IPS DF 4.7 (cell line): ENCODE results near the gene AUNIP.

Experiments
- DNase-seq: peaks from one replicate; pipeline ENCODE4 v3.0.0-alpha.2; 2013; ENCODE audit warnings: low spot score; ENCODE audit errors: extremely low read depth

AUNIP gene

DNA sequence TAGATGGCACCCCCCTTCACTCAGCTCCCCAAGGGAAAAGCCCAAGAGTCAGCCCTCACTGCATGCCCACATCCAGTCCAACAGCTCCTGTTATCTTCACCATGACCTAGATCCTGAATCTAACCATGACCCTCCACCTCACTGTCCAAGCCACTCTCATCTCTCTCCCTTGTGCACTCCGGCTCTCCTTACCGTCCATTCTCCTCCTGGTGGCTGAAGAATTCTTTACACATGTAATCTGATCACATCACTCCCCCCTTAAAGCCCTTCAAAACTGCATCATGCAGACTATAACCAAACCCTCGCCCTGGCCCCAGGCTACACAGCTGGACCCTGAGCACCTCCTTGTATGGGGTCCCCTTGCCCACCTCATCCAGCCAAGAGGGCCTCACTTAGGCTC is 30.2 kb upstream of the AUNIP start:
- DNase-seq = no peak

DNA sequence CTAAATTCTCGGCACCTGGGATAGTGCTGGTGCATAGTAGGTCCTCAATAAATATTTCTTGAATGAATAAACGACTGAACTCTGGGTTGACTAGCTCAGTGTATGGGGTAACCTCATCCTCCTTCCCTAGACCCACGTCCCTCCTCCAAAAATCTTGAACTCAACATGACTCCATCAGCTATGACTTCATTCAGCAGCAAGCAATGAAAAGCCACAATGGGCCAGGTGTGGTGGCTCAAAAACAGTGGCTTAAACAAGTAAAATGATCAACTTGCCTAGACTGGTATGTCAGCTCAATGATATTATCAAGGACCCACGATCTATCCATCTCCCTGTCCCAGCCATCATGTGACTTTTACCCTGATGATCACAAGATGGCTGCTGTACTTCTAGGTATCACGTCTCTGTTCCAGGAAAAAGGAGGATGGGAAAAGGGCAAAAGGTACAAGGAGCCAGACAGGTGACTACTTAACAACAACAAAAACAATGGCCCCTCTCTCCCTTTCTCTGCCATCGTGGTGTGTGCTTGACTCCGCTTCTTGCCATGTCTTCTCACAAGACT is 29.2 kb upstream of the AUNIP start:
- no peak for DNase-seq

GRCh38 chr1:25885602-25886001 is 26.3 kb upstream of the AUNIP start:
- no peak for DNase-seq

DNA sequence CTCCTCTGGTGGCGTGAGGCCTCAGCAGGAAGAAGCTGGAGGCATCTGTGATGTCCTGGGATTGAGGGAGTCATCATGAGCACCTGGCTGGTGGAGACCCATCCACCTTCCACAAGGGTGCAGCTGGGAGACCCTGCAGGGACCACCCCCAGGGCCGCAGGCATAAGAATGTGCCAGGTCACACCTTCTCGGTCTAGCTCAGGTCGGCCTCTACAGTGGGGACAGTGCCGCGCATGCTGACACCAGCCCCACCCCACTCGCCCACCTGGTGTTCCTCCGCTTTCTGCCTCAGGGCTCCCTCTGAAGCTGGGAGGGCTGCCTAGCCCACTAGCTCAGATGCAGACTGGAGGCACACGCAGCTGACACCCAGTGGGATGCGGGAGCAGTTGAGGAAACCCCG is 22.0 kb upstream of the AUNIP start:
- DNase-seq = no peak

- DNase-seq = no peak
Measured at GRCh38 chr1:25880518-25880917, 21.3 kb upstream of the AUNIP start.

DNA sequence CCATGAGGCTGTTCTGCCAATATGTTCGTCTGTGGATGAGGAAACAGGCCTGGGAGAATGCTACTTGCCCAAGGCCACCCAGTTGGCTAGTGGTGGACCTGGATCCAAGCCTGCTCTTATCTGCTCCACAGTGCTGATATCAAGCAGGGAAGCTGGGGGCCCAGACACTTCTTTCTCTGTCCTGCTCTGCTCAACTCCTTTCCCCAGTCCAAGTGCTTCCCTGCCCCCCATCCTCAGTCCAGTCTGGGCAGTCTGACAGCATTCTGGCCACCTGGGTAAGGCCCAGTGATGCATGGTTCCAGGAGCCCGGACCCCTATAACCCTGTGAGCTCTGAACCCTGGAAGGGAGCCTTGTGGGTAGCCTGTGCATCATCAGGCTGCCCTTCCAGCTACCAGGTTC is 20.4 kb upstream of the AUNIP start:
- no peak for DNase-seq

DNA sequence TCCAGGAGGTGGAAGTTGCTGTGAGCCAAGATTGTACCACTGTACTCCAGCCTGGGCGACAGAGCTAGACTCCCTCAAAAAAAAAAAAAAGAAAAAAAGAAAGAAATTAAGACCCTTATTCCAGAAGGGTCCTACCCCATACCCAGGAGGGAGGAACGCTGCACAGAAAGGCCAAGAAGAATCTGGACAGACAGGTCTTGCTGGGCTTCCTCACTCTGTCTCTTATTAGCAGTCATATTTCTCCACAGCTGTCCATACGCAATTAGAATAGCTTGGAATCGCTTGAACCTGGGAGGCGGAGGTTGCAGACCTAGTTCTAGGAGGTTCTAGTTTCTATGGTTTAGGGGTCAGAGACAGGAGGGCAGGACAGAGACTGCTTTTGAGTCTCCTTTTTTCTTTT is 19.4 kb upstream of the AUNIP start:
- DNase-seq = no peak

DNA sequence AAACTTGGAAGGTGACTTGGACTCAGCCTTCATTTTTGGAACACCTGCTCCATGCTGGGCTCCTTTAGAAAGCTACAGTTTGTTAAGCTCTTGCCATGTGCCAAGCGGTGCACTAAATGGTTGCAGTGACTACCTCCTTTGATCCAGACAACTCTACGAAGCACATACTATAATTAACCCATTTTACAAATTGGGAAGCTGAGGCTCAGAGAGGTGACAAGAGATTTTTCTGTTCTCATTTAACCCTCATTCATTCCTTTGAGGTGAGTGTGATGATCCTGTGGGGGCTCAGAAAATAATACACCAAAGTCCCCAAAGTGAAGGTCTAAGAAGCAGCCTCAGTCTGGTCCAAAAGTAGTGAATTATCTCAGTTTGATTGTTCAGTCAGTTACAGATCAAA is 17.9 kb upstream of the AUNIP start:
- no peak for DNase-seq

DNA sequence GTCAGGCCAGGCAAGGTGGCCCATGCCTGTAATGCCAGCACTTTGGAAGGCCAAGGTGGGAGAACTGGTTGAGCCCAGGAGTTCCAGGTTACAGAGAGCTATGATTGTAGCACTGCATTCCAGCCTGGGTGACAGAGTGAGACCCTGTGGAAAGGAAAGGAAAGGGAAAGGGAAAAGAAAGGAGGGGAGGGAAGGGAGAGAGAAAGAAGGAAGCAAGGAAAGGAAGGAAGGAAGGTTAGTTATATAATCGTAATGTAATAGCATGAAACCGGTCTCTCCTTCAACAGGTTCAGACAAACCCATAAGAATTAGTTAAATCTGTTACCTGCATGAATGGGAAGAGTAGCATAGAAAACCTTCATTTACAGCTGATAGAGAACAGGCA is 17.4 kb upstream of the AUNIP start:
- DNase-seq = no peak

DNA sequence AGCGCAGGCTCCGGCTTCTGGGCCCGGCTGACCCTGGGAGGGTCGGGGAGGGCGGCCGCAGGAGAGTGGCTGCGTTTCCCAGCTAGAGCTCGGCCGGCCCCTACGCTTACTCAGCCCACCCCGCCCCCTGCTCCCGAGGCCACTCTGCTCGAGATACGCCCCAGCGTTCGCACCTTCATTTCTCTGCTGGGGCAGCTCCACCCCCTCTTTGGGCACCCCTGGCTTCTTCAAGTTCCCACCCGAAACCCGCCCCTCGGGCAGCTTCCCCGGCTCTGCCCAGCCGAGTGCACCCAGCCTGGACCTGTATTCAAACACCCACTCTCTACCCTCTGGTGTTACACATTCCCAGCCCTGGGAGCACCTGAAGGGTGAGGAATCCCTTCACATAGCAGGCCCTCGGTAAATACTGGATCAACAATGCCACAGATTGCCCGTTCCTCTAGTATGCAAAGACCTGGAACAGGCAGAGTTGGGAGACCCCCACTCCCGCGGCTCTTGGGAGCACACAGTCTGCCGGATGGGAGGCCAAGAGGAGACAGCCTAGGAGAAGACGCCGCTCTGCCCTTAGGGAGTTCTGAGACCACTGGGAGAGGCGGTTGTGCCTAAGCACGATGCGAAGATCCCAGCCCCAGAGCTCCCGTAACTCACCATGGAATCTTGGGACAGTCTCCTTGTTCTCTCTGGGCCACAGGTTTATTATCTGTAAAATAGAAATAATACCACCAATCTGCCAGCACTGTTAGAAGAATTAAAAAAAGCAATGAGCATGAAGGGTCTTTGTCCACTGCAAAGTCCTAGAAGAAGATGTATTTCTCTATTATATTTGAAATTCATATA is 16.8 kb upstream of the AUNIP start:
- DNase-seq = no peak

GRCh38 chr1:25875154-25875855 is 16.0 kb upstream of the AUNIP start, which contains the start of gene PAQR7:
Gene PAQR7 (minus strand): TSS chr1:25875708. CDS start chr1:25863839, 11,869 bp downstream.
- no peak for DNase-seq

DNA sequence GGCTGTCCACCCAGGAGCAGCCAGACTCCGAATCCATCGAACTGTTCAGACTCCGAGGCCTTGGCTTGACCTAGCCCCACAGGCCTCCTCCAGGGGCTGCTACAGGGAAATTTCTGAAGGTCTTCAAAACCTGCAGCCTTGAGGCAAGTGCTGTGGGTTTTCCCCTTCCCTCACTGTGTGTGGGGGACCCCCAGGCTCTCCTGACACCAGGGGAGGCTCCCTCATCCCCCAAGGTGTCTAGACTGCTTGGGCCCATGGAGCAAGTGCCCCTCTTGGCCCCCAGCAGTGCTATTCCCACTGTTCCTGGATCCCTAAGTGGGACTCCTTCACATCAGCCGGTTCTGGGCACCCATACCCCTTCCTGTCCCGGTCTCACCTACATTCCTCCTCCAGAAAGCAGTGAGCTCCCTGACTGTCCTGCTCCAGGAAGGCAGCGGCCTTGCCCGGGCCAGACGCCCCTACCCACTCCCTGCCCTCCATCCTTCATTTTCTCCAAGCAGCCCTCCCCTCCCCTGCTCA is 15.4 kb upstream of the AUNIP start:
- no peak for DNase-seq

DNA sequence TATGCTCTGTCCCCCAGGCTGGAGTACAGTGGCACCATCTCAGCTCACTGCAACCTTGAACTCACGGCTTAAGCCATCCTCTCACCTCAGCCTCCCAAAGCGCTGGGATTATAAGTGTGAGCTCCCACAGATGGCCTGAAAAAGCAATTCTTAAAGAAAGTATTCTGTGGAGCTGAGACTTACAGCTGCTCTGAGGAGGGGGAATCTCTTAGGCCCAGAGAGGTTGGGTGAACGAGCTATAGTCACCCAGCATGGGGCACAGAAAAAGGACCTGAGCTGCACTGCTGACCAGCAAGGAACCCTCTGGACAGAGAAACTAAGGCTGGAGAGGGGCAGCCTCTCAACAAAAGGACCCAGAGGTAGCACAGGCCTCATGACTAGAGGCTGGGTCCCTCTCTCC is 15.0 kb upstream of the AUNIP start:
- DNase-seq = no peak

DNA sequence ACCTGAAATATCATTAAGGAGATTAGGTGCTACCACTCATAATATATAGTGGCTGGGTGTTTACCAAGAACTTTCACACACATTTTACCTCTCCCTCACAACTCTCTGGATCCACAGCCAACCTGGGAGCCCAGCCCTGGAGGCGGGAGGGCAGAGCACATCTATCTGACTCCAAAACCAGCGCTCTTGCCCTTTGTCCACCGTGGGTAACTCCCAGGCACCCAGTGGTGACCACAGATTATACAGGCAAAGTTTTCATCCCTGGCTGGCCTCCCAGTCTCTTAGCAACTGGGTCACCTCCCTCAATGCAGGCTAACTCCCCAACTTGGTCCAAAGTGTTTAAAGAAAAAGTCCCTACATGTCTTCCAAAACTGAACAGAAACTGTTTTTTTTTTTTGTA is 13.9 kb upstream of the AUNIP start:
- DNase-seq = no peak

DNA sequence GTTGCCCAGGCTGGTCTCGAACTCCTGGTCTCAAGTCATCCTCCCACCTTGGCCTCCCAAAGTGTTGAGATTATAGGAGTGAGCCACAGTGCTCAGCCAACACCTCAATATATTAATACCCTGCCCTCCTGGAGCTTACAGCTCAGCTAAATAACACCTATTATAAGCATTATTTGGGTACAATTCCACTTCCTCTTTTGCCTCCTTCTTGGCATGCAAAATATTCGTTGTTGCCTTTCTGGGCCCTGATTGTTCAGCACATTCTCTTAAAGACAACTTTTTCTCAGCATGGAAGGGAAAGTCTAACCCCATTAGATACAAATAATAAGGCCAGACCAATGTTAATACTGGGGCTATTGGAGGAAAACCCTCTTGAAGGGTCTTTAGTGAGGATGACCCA is 13.5 kb upstream of the AUNIP start:
- no peak for DNase-seq

DNA sequence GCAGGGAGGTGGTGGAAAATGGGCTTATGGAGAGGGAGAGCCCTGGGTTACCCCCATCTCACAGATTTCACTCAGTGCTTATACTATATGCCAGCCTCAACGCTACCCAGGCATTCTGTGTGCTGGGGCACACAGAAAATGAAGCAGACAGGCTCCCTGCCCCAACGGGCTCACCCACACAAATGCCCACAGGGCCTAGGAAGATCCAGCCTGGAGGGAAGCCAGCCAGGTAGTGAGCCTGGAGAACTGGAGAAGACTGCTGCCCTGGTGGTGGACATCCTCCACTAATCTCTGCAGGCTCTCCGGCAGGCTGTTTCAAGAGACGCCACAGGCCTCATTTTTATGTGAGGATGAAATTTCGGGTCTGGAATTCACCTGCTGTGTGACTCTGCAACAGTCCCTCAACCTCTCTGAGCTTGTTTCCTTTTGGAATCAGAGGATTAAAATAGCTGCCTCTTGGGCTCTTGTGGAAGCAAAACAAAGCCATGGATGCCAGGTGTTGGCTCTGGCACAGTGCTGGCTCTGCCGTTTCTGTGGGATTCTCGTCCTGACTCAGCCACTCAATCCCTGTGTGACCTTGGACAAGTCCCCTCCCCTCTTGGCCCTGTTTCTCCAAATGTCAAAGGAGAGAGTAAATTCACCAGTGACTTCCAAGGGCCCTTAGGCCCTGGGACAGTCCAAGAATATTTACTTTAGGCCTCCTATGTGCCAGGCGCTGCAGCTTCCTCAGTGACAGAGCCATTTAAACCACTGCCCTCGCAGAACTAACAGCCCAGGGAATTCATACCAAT is 12.6 kb upstream of the AUNIP start:
- DNase-seq = no peak

- no peak for DNase-seq
Measured at GRCh38 chr1:25871086-25871703, 11.9 kb upstream of the AUNIP start.

GRCh38 chr1:25870614-25871013 is 11.4 kb upstream of the AUNIP start:
- no peak for DNase-seq

GRCh38 chr1:25869909-25870606 is 10.8 kb upstream of the AUNIP start:
- DNase-seq = no peak

DNA sequence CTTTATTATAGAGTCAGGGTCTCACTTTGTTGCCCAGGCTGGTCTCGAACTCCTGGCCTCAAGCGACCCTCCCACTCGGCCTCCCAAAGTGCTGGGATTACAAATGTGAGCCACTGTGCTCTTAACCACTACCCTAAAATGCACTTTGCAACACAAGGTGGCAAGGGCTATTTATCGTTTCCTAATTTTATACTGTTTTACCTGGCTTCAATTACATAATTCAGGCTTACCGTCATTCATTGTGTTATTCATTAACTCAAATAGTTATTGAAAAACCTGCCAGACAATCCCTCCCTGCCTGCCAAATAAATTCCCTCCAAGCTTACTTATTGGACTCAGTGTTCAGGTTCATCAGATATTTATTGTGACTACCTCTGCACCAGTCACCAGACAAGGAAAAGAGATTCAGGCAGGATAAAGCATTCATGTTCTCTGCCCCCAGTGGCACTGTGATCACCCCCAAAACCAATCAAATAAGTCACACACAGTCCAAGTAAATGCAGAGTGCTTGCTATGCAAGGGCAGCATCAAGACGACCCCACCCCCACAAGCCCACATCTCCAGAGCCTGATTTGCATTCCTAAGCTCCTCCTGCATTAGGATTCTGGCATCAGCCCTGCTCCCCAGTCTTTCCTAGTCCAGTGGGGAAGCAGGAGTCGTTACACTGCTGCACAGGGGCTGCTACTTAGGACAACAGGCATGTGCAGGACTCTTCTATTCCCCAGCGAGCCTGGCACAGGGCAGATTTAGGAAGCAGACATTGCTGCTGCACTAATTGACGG is 8.1 kb upstream of the AUNIP start:
- no peak for DNase-seq
